Brain microvascular endothelial cell (primary cell): ENCODE data around the gene LRRC52.

ENCODE experiments used
- DNase-seq: peaks from one replicate; pipeline ENCODE4 v3.0.0-alpha.2; 2020
- H3K27ac ChIP-seq: fragments of 250-450 bp; sonication (Bioruptor Pico); 2 replicates; pipeline ENCODE4 v1.5.1; 2020; ENCODE audit warnings: mild to moderate bottlenecking, moderate library complexity
- H3K27me3 ChIP-seq: fragments of 250-450 bp; sonication (Bioruptor Pico); replicated peaks from 2 replicates; pipeline ENCODE4 v1.5.1; 2020; ENCODE audit warnings: mild to moderate bottlenecking
- H3K36me3 ChIP-seq: fragments of 250-450 bp; sonication (Bioruptor Pico); replicated peaks from 2 replicates; pipeline ENCODE4 v1.5.1; 2020; ENCODE audit warnings: mild to moderate bottlenecking
- H3K4me3 ChIP-seq: 2 replicates; pipeline ENCODE4 v1.5.1; 2011; ENCODE audit warnings: low read depth, mild to moderate bottlenecking, control low read depth, low read length, moderate library complexity
- CTCF ChIP-seq: IDR thresholded peaks from 2 replicates; pipeline ENCODE4 v1.5.1; 2011; ENCODE audit warnings: low read depth, mild to moderate bottlenecking, moderate library complexity, low read length, control low read depth, inconsistent platforms; ENCODE audit errors: missing control alignments
- in situ Hi-C: cut with HindIII; loops from 2 replicates; pipeline ENCODE4 v1.10.0; 2017; ENCODE audit warnings: low sequenced_read_pairs, low pct_ligation_motif_present

Gene LRRC52

GRCh38 chr1:165539908-165540307, 3.9 kb upstream of the LRRC52 start:
- H3K4me3 ChIP-seq: no peak overlapping the region
- DNase-seq: no peak
- in situ Hi-C loops: no loop called here
- no peak overlapping the region for H3K27ac ChIP-seq
- no peak for TF ChIP-seq CTCF
- no peaks in the 10 kb centered on the region for H3K27me3 ChIP-seq
- no peaks in the 10 kb centered on the region for H3K36me3 ChIP-seq

GRCh38 chr1:165542015-165542631, 1.7 kb upstream of the LRRC52 start:
- H3K27me3 ChIP-seq: no peaks in the 10 kb centered on the region
- DNase-seq: no peak
- TF ChIP-seq CTCF: no peak
- no peak overlapping the region for H3K4me3 ChIP-seq
- in situ Hi-C loops: no loop called here
- H3K36me3 ChIP-seq: no peaks in the 10 kb centered on the region
- H3K27ac ChIP-seq: no peak overlapping the region

- DNase-seq: no peak
- no peaks in the 10 kb centered on the region for H3K36me3 ChIP-seq
- H3K4me3 ChIP-seq: no peak overlapping the region
- no peaks in the 10 kb centered on the region for H3K27me3 ChIP-seq
- in situ Hi-C loops: no loop called here
- no peak for TF ChIP-seq CTCF
- no peak overlapping the region for H3K27ac ChIP-seq
These were observed 1.2 kb upstream of the LRRC52 start for GRCh38 chr1:165542647-165543046.

- H3K27ac ChIP-seq: no peak overlapping the region
- no peak overlapping the region for H3K4me3 ChIP-seq
- H3K27me3 ChIP-seq: no peaks in the 10 kb centered on the region
- in situ Hi-C loops: no loop called here
- no peaks in the 10 kb centered on the region for H3K36me3 ChIP-seq
- DNase-seq: no peak
- TF ChIP-seq CTCF: no peak
These were observed 1.2 kb downstream of the LRRC52 start for GRCh38 chr1:165544996-165545395.

- TF ChIP-seq CTCF: no peak
- Histone ChIP-seq H3K36me3 (no peaks in the 10 kb centered on the region), H3K27ac (no peak overlapping the region), H3K27me3 (no peaks in the 10 kb centered on the region), H3K4me3 (no peak overlapping the region)
- in situ Hi-C loops: no loop called here
- DNase-seq: no peak
These were observed 2.2 kb downstream of the LRRC52 start for GRCh38 chr1:165545974-165546373.

- Histone ChIP-seq H3K4me3 (no peak overlapping the region), H3K36me3 (no peaks in the 10 kb centered on the region), H3K27ac (no peak overlapping the region), H3K27me3 (no peaks in the 10 kb centered on the region)
- in situ Hi-C loops: no loop called here
- no peak for TF ChIP-seq CTCF
- DNase-seq: no peak
These were observed 6.2 kb downstream of the LRRC52 start for GRCh38 chr1:165549973-165550372.
